Neural cell (in vitro differentiated cells): ENCODE data around the gene EP400. TPM values are rescaled to one million over a fixed set of nuclear protein-coding genes. Genes with fewer than 3 reads are reported as not detected.

ENCODE experiments used
- H2AFZ ChIP-seq: fragments of 200-600, 300-800 bp; sonication (generic), shearing (Covaris generic); 2 replicates; pipeline ENCODE4 v1.6.0; 2014; ENCODE audit warnings: low read depth, mild to moderate bottlenecking, antibody characterized with exemption, low read length, moderate library complexity
- H3F3A ChIP-seq: fragments of 200-600 bp; shearing (Covaris generic); 2 replicates; pipeline ENCODE4 v1.6.1; 2016; ENCODE audit warnings: mild to moderate bottlenecking, moderate library complexity, mixed read lengths, antibody characterized with exemption, low read length; ENCODE audit not compliant: insufficient read depth, poor library complexity, severe bottlenecking
- H3K27ac ChIP-seq: fragments of 200-600, 300-800 bp; sonication (generic), shearing (Covaris generic); 2 replicates; pipeline ENCODE4 v1.5.1; 2014; ENCODE audit warnings: mild to moderate bottlenecking, low read length, moderate library complexity
- H3K27me3 ChIP-seq: fragments of 300-800, 200-600 bp; sonication (generic), shearing (Covaris generic); 2 replicates; pipeline ENCODE4 v1.6.0; 2014; ENCODE audit warnings: mild to moderate bottlenecking, low read depth, low read length, moderate library complexity; ENCODE audit not compliant: insufficient read depth
- H3K36me3 ChIP-seq: fragments of 300-800, 200-600 bp; sonication (generic), shearing (Covaris generic); 2 replicates; pipeline ENCODE4 v1.5.1; 2014; ENCODE audit warnings: mild to moderate bottlenecking, antibody characterized with exemption, low read length, moderate library complexity; ENCODE audit not compliant: insufficient read depth
- H3K4me2 ChIP-seq: fragments of 300-800, 200-600 bp; sonication (generic), shearing (Covaris generic); 2 replicates; pipeline ENCODE4 v1.6.0; 2014; ENCODE audit warnings: mild to moderate bottlenecking, low read length
- H3K4me3 ChIP-seq: fragments of 300-800, 200-600 bp; sonication (generic), shearing (Covaris generic); 2 replicates; pipeline ENCODE4 v1.5.1; 2014; ENCODE audit warnings: mild to moderate bottlenecking, low read length, moderate library complexity
- H3K79me2 ChIP-seq: fragments of 200-600 bp; shearing (Covaris generic); replicated peaks from 2 replicates; pipeline ENCODE4 v1.6.0; 2014; ENCODE audit warnings: mild to moderate bottlenecking, low read length, moderate library complexity; ENCODE audit not compliant: insufficient read depth
- H3K9ac ChIP-seq: fragments of 300-800, 200-600 bp; sonication (generic), shearing (Covaris generic); 2 replicates; pipeline ENCODE4 v1.6.1; 2016; ENCODE audit warnings: mild to moderate bottlenecking, low read length, mixed read lengths
- H3K9me2 ChIP-seq: fragments of 200-600 bp; shearing (Covaris generic); 2 replicates; pipeline ENCODE4 v1.6.1; 2016; ENCODE audit warnings: mild to moderate bottlenecking, low read length, mixed read lengths; ENCODE audit not compliant: insufficient read depth
- H3K9me3 ChIP-seq: fragments of 200-600, 300-800 bp; sonication (generic), shearing (Covaris generic); 2 replicates; pipeline ENCODE4 v1.6.1; 2016; ENCODE audit warnings: mild to moderate bottlenecking, mixed run types, low read length, moderate library complexity, mixed read lengths
- H4K20me1 ChIP-seq: fragments of 200-600 bp; shearing (Covaris generic); 2 replicates; pipeline ENCODE4 v1.6.1; 2016; ENCODE audit warnings: mild to moderate bottlenecking, mixed run types; ENCODE audit not compliant: insufficient read depth
- EP300 ChIP-seq: fragments of 450-650 bp; conservative IDR thresholded peaks from 2 replicates; pipeline ENCODE4 v1.6.1; 2014; ENCODE audit warnings: antibody characterized with exemption, mild to moderate bottlenecking, moderate library complexity; ENCODE audit not compliant: poor library complexity, severe bottlenecking
- EZH2 ChIP-seq: fragments of 200-600, 300-800 bp; shearing (Covaris generic), sonication (generic); IDR thresholded peaks from 2 replicates; pipeline ENCODE4 v1.6.1; 2014; ENCODE audit warnings: antibody characterized with exemption, low read length, borderline replicate concordance, mild to moderate bottlenecking; ENCODE audit not compliant: insufficient read depth, poor library complexity, severe bottlenecking
- MXI1 ChIP-seq: fragments of 450-650 bp; conservative IDR thresholded peaks from 2 replicates; pipeline ENCODE4 v1.6.1; 2014; ENCODE audit warnings: antibody characterized with exemption, mild to moderate bottlenecking; ENCODE audit not compliant: poor library complexity, severe bottlenecking
- POLR2AphosphoS5 ChIP-seq: IDR thresholded peaks from 2 replicates; pipeline ENCODE4 v1.6.1; 2012
- RAD21 ChIP-seq: fragments of 450-650 bp; conservative IDR thresholded peaks from 2 replicates; pipeline ENCODE4 v1.6.1; 2014; ENCODE audit warnings: antibody characterized with exemption, mild to moderate bottlenecking, moderate library complexity
- SMC3 ChIP-seq: fragments of 450-650 bp; conservative IDR thresholded peaks from 2 replicates; pipeline ENCODE4 v1.6.1; 2014; ENCODE audit warnings: antibody characterized with exemption, mild to moderate bottlenecking, moderate library complexity; ENCODE audit not compliant: poor library complexity
- TAF1 ChIP-seq: IDR thresholded peaks from 2 replicates; pipeline ENCODE4 v1.6.1; 2012; ENCODE audit warnings: low read depth
- polyA plus RNA-seq: library from polyadenylated mRNA; depleted of rRNA; stranded (reverse); fragments of >200 nt; gene quantifications from 2 replicates; pipeline ENCODE4 v1.2.3, GENCODE V29; 2014
- TF ChIP-seq, protein P1 (sequence below): IDR thresholded peaks from 2 replicates; pipeline ENCODE4 v1.6.1; 2012; ENCODE audit warnings: borderline replicate concordance
- TF ChIP-seq, protein P2 (sequence below): fragments of 450-650 bp; IDR thresholded peaks from 2 replicates; pipeline ENCODE4 v1.5.1; 2014; ENCODE audit warnings: antibody characterized with exemption, mild to moderate bottlenecking, moderate library complexity; ENCODE audit not compliant: poor library complexity, severe bottlenecking

Gene EP400
- polyA plus RNA-seq, 1 donor from 2014 or later: 19.4 TPM

DNA sequence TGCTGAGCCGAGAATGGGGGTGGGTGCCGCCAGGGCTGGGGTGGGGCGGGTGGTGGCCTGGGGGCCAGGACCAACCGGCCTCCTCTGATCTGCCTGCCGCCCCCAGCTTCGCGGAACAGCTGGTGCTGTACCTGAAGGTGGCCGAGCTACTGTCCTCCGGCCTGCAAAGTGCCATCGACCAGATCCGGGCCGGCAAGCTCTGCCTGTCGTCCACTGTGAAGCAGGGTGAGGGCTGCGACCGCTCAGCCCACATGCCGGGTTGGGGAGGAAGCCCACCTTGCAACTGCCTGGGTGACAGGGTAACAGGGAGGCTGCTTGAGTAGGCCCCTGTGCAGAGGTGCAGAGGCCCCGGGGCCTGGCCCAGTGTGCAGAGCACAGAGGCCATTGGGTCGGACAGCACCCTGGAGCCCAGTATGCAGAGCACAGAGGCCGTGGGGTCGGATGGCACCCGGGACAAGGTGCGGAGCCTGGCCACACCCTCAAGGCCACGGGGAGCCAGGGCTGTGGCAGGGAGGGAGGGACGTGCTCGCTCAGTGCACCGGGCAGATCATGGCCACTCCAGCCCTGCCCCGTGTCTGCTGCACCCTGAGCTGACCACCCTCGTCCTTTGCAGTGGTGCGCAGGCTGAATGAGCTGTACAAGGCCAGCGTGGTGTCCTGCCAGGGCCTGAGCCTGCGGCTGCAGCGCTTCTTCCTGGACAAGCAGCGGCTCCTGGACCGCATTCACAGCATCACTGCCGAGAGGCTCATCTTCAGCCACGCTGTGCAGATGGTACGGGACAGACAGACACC is 30.2 kb upstream of the EP400 start:
- Histone ChIP-seq H3K27me3 (no peaks in the 10 kb centered on the region), H3K9me3 (no peaks in the 10 kb centered on the region), H3K4me3 (no peak overlapping the region), H3K4me2 (no peak overlapping the region), H3F3A (no peaks in the 10 kb centered on the region), H3K79me2 (no peaks in the 10 kb centered on the region), H2AFZ (no peak overlapping the region), H3K36me3 (no peaks in the 10 kb centered on the region), H3K9ac (no peak overlapping the region), H3K9me2 (no peaks in the 10 kb centered on the region), H3K27ac (no peak overlapping the region), H4K20me1 (no peaks in the 10 kb centered on the region)
- TF ChIP-seq POLR2AphosphoS5: peak; percentile 8
- TF ChIP-seq RAD21: no peak

DNA sequence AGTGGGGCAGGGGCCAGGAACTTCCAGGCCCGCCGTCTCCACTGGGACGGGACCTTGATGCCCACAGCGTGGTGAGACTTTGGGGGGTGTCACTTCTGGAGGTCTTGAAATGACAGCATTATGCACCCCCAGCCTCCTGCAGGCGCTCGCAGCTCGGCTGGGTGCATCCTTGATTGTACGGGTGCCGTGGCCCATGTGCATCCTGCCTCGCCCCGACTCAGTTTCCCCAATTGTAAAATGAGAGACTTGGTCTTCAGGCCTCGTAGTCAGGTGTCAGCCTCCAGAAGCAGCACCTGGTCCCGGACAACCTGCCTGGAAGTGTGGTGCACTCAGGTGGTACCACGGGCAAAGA is 29.6 kb upstream of the EP400 start:
- no peaks in the 10 kb centered on the region for H3K9me3 ChIP-seq
- H3K4me2 ChIP-seq: no peak overlapping the region
- TF ChIP-seq SMC3 (no peak), POLR2AphosphoS5 (no peak), EP300 (no peak), RAD21 (no peak), EZH2 (no peak), TAF1 (no peak), MXI1 (no peak)
- TF ChIP-seq, protein P1, sequence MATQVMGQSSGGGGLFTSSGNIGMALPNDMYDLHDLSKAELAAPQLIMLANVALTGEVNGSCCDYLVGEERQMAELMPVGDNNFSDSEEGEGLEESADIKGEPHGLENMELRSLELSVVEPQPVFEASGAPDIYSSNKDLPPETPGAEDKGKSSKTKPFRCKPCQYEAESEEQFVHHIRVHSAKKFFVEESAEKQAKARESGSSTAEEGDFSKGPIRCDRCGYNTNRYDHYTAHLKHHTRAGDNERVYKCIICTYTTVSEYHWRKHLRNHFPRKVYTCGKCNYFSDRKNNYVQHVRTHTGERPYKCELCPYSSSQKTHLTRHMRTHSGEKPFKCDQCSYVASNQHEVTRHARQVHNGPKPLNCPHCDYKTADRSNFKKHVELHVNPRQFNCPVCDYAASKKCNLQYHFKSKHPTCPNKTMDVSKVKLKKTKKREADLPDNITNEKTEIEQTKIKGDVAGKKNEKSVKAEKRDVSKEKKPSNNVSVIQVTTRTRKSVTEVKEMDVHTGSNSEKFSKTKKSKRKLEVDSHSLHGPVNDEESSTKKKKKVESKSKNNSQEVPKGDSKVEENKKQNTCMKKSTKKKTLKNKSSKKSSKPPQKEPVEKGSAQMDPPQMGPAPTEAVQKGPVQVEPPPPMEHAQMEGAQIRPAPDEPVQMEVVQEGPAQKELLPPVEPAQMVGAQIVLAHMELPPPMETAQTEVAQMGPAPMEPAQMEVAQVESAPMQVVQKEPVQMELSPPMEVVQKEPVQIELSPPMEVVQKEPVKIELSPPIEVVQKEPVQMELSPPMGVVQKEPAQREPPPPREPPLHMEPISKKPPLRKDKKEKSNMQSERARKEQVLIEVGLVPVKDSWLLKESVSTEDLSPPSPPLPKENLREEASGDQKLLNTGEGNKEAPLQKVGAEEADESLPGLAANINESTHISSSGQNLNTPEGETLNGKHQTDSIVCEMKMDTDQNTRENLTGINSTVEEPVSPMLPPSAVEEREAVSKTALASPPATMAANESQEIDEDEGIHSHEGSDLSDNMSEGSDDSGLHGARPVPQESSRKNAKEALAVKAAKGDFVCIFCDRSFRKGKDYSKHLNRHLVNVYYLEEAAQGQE: no peak
- TF ChIP-seq, protein P2, sequence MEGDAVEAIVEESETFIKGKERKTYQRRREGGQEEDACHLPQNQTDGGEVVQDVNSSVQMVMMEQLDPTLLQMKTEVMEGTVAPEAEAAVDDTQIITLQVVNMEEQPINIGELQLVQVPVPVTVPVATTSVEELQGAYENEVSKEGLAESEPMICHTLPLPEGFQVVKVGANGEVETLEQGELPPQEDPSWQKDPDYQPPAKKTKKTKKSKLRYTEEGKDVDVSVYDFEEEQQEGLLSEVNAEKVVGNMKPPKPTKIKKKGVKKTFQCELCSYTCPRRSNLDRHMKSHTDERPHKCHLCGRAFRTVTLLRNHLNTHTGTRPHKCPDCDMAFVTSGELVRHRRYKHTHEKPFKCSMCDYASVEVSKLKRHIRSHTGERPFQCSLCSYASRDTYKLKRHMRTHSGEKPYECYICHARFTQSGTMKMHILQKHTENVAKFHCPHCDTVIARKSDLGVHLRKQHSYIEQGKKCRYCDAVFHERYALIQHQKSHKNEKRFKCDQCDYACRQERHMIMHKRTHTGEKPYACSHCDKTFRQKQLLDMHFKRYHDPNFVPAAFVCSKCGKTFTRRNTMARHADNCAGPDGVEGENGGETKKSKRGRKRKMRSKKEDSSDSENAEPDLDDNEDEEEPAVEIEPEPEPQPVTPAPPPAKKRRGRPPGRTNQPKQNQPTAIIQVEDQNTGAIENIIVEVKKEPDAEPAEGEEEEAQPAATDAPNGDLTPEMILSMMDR: no peak
- no peaks in the 10 kb centered on the region for H3F3A ChIP-seq
- no peak overlapping the region for H2AFZ ChIP-seq
- H3K36me3 ChIP-seq: no peaks in the 10 kb centered on the region
- H3K27ac ChIP-seq: no peak overlapping the region
- no peaks in the 10 kb centered on the region for H3K27me3 ChIP-seq
- no peak overlapping the region for H3K4me3 ChIP-seq
- H3K9ac ChIP-seq: no peak overlapping the region
- H4K20me1 ChIP-seq: no peaks in the 10 kb centered on the region
- H3K79me2 ChIP-seq: no peaks in the 10 kb centered on the region
- H3K9me2 ChIP-seq: no peaks in the 10 kb centered on the region
